Stimulated activated effector memory CD8-positive, alpha-beta T cell treated with anti-CD3 and anti-CD28 coated beads, Interleukin-12 subunit alpha, Interleukin-12 subunit beta, amount 100 ng/mL, for 72 hours (primary cell): Measurements from ENCODE around the gene DACT3.
A peak's percentile ranks its signal among the peaks of the same experiment; 100 is the strongest.

Experiments used
- ATAC-seq: fragments of 150-1000 bp; cut with Tn5 transposase; 2 replicates; pipeline ENCODE4 v1.10.0; 2021
- DNase-seq, 2 donors: peaks; one replicate each; pipeline ENCODE4 v3.0.0; 2021 to 2022; ENCODE audit warnings: low spot score in 2 of 2
- H3K27ac Mint-ChIP-seq: one replicate; pipeline ENCODE4 v1.8.0; 2022; ENCODE audit warnings: mild to moderate bottlenecking, mixed read lengths
- H3K36me3 Mint-ChIP-seq: one replicate; pipeline ENCODE4 v1.8.0; 2022; ENCODE audit warnings: mild to moderate bottlenecking, mixed read lengths
- H3K4me1 Mint-ChIP-seq: one replicate; pipeline ENCODE4 v1.8.0; 2022; ENCODE audit warnings: mixed read lengths
- H3K4me3 Mint-ChIP-seq: one replicate; pipeline ENCODE4 v1.8.0; 2022; ENCODE audit warnings: mild to moderate bottlenecking, mixed read lengths
- H3K9me3 Mint-ChIP-seq: one replicate; pipeline ENCODE4 v1.8.0; 2022; ENCODE audit warnings: mixed read lengths

Gene DACT3

GRCh38 chr19:46661020-46661731, at the start of gene DACT3:
Gene DACT3 (minus strand): TSS chr19:46661182. CDS start chr19:46661064, 118 bp downstream.
- ATAC-seq (peak; percentile 92), DNase-seq (peak; percentile 99 to 100)
- H3K4me3 Mint-ChIP-seq, result peak within 1 kb of the TSS; percentile 59
- peaks cover 21% of the 10 kb centered on the region for H3K4me1 Mint-ChIP-seq
- no peaks in the 10 kb centered on the region for H3K36me3 Mint-ChIP-seq
- peak within 1 kb of the TSS; percentile 17 for H3K27ac Mint-ChIP-seq
- no peaks in the 10 kb centered on the region for H3K9me3 Mint-ChIP-seq

GRCh38 chr19:46710687-46711086, 49.7 kb upstream of the DACT3 start:
- ATAC-seq (no peak), DNase-seq (no peak)
- Mint-ChIP-seq H3K9me3 (no peaks in the 10 kb centered on the region), H3K27ac (no peak overlapping the region), H3K36me3 (peaks cover 96% of the 10 kb centered on the region), H3K4me1 (peaks cover 25% of the 10 kb centered on the region), H3K4me3 (no peak overlapping the region)

GRCh38 chr19:46704379-46705076, 43.5 kb upstream of the DACT3 start:
- H3K4me3 Mint-ChIP-seq, result no peak overlapping the region
- peak overlapping the region; percentile 59 for H3K27ac Mint-ChIP-seq
- ATAC-seq (peak; percentile 89), DNase-seq (peak; percentile 92 to 97)
- H3K36me3 Mint-ChIP-seq, result peaks cover 100% of the 10 kb centered on the region
- peaks cover 19% of the 10 kb centered on the region for H3K4me1 Mint-ChIP-seq
- H3K9me3 Mint-ChIP-seq, result no peaks in the 10 kb centered on the region

GRCh38 chr19:46700704-46701103, 39.7 kb upstream of the DACT3 start:
- H3K4me3 Mint-ChIP-seq, result no peak overlapping the region
- ATAC-seq, result no peak
- H3K27ac Mint-ChIP-seq, result no peak overlapping the region
- peaks cover 13% of the 10 kb centered on the region for H3K4me1 Mint-ChIP-seq
- no peak for DNase-seq
- H3K36me3 Mint-ChIP-seq, result peaks cover 99% of the 10 kb centered on the region
- H3K9me3 Mint-ChIP-seq, result no peaks in the 10 kb centered on the region

GRCh38 chr19:46698395-46699321, 37.7 kb upstream of the DACT3 start:
- DNase-seq (no peak), ATAC-seq (no peak)
- H3K36me3 Mint-ChIP-seq, result peaks cover 99% of the 10 kb centered on the region
- no peaks in the 10 kb centered on the region for H3K9me3 Mint-ChIP-seq
- peaks cover 6% of the 10 kb centered on the region for H3K4me1 Mint-ChIP-seq
- H3K4me3 Mint-ChIP-seq, result no peak overlapping the region
- peak overlapping the region; percentile 48 for H3K27ac Mint-ChIP-seq

- DNase-seq, result no peak
- ATAC-seq, result peak; percentile 48
- Mint-ChIP-seq H3K27ac (peak overlapping the region; percentile 48), H3K9me3 (no peaks in the 10 kb centered on the region), H3K4me3 (no peak overlapping the region), H3K36me3 (peaks cover 99% of the 10 kb centered on the region), H3K4me1 (peaks cover 6% of the 10 kb centered on the region)
Observed at GRCh38 chr19:46697204-46697960, 36.4 kb upstream of the DACT3 start.

GRCh38 chr19:46696866-46697203, 35.9 kb upstream of the DACT3 start:
- Mint-ChIP-seq H3K36me3 (peaks cover 99% of the 10 kb centered on the region), H3K27ac (no peak overlapping the region)

GRCh38 chr19:46696052-46696451, 35.1 kb upstream of the DACT3 start:
- ATAC-seq, result no peak
- Mint-ChIP-seq H3K36me3 (peaks cover 99% of the 10 kb centered on the region), H3K4me1 (peaks cover 6% of the 10 kb centered on the region), H3K9me3 (no peaks in the 10 kb centered on the region), H3K4me3 (no peak overlapping the region), H3K27ac (peak overlapping the region; percentile 11)
- no peak for DNase-seq

More at GRCh38 chr19:46696866-46697203, 35.9 kb upstream of the DACT3 start:
- ATAC-seq (no peak), DNase-seq (no peak)
- Mint-ChIP-seq H3K4me3 (no peak overlapping the region), H3K4me1 (peaks cover 6% of the 10 kb centered on the region), H3K9me3 (no peaks in the 10 kb centered on the region)

- H3K36me3 Mint-ChIP-seq, result peaks cover 99% of the 10 kb centered on the region
- no peak for DNase-seq
- no peaks in the 10 kb centered on the region for H3K9me3 Mint-ChIP-seq
- H3K4me3 Mint-ChIP-seq, result no peak overlapping the region
- ATAC-seq, result no peak
- peak overlapping the region; percentile 18 for H3K27ac Mint-ChIP-seq
- H3K4me1 Mint-ChIP-seq, result peaks cover 6% of the 10 kb centered on the region
Observed at GRCh38 chr19:46693760-46694159, 32.8 kb upstream of the DACT3 start.

- Mint-ChIP-seq H3K9me3 (no peaks in the 10 kb centered on the region), H3K4me1 (peaks cover 6% of the 10 kb centered on the region), H3K36me3 (peaks cover 99% of the 10 kb centered on the region), H3K27ac (peak overlapping the region; percentile 18), H3K4me3 (no peak overlapping the region)
- DNase-seq (no peak), ATAC-seq (no peak)
Observed at GRCh38 chr19:46692918-46693722, 32.1 kb upstream of the DACT3 start.

GRCh38 chr19:46691948-46692347, 31.0 kb upstream of the DACT3 start:
- Mint-ChIP-seq H3K36me3 (peaks cover 100% of the 10 kb centered on the region), H3K4me1 (peaks cover 6% of the 10 kb centered on the region), H3K9me3 (no peaks in the 10 kb centered on the region), H3K27ac (peak overlapping the region; percentile 18), H3K4me3 (no peak overlapping the region)
- ATAC-seq, result no peak
- DNase-seq, result no peak

GRCh38 chr19:46691104-46691503, 30.1 kb upstream of the DACT3 start:
- no peak overlapping the region for H3K4me3 Mint-ChIP-seq
- peaks cover 6% of the 10 kb centered on the region for H3K4me1 Mint-ChIP-seq
- peaks cover 100% of the 10 kb centered on the region for H3K36me3 Mint-ChIP-seq
- H3K27ac Mint-ChIP-seq, result peak overlapping the region; percentile 18
- no peak for DNase-seq
- no peak for ATAC-seq
- H3K9me3 Mint-ChIP-seq, result no peaks in the 10 kb centered on the region

- H3K36me3 Mint-ChIP-seq, result peaks cover 100% of the 10 kb centered on the region
Observed at GRCh38 chr19:46689358-46689757, 28.4 kb upstream of the DACT3 start.

More at GRCh38 chr19:46689358-46689757, 28.4 kb upstream of the DACT3 start:
- Mint-ChIP-seq H3K9me3 (no peaks in the 10 kb centered on the region), H3K4me3 (no peak overlapping the region), H3K27ac (no peak overlapping the region), H3K4me1 (no peaks in the 10 kb centered on the region)
- no peak for DNase-seq
- ATAC-seq, result no peak
